Measurements from ENCODE around the gene ARMC2.

ARMC2 gene

DNA sequence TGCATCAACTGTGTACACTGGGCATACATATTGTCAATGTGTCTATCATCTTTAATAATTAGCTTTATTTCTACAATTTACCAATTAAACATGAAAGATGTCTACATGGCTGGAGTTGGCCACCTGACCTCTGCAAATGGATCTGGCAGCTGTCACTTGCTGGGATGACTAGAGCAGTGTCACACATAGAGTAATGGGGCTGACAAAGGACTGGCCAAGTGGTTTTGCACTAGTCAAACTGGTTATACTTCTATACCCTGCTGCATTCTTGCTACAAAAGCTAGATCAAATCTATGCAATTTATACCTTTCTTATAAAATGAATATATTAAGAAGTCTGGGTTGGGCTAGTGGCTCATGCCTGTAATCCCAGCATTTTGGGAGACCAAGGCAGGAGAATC lies 147.1 kb downstream of the ARMC2 start:
- Histone ChIP-seq H3K36me3 (replicated peaks) (no peaks in the 10 kb centered on the region), H3K27me3 (ENCODE audit: low read depth) (no peaks in the 10 kb centered on the region), H3K9me3 (no peaks in the 10 kb centered on the region), H3K4me1 (no peaks in the 10 kb centered on the region), H3K4me3 (no peak overlapping the region)
- DNase-seq (ENCODE audit: low spot score in 2 of 2): no peak
- in situ Hi-C loops (cut with MboI; ENCODE audit: low sequenced_read_pairs): no loop called here

DNA sequence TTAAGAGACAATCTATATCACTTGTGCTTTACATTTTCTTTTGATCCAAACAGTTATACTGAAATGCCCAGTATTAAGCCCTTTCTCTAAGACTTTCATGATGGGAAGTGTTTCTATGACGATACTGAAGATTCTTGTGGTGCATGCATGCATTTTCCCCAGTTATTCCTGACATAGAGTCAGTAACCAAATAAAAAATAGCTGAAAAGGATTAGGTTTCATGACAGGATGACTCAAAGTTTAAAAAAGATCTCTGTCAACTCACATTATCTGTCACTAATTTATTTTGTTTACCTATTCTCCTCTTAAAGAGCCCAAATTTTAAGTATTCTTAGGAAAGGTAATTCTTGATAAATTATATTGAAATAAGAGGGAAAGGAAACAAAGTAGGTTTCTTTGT lies 148.0 kb downstream of the ARMC2 start:
- in situ Hi-C loops (cut with MboI; ENCODE audit: low sequenced_read_pairs): no loop called here

DNA sequence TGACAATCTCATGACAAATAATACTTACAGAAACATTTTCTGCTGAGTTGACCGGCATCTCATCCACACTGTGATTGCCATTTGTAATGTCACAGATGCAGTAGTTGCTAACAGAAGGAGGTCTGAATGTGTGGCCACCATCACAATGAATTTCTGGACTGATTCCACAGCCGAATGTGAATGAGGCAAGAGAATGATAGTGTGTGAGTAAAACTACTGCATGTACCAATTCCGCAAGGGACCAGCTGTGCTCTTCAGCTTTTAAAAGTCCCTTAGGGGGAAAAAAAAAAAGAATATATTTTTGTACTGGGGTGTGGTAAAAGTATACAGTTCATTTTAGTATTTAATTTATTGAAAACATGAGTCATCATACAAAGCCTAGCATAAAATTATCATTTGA lies 150.3 kb downstream of the ARMC2 start:
- no peaks in the 10 kb centered on the region for H3K9me3 ChIP-seq
- no peak overlapping the region for H3K4me3 ChIP-seq
- no peak for DNase-seq (ENCODE audit: low spot score in 2 of 2)
- H3K27me3 ChIP-seq (ENCODE audit: low read depth): no peaks in the 10 kb centered on the region
- H3K4me1 ChIP-seq: no peaks in the 10 kb centered on the region
- H3K36me3 ChIP-seq (replicated peaks): no peaks in the 10 kb centered on the region
- in situ Hi-C loops (cut with MboI; ENCODE audit: low sequenced_read_pairs): no loop called here

More for the DNA sequence above, 148.0 kb downstream of the ARMC2 start:
- DNase-seq (ENCODE audit: low spot score in 2 of 2): no peak
- no peak overlapping the region for H3K4me3 ChIP-seq
- H3K4me1 ChIP-seq: no peaks in the 10 kb centered on the region
- no peaks in the 10 kb centered on the region for H3K36me3 ChIP-seq (replicated peaks)
- H3K9me3 ChIP-seq: no peaks in the 10 kb centered on the region
- H3K27me3 ChIP-seq (ENCODE audit: low read depth): no peaks in the 10 kb centered on the region

DNA sequence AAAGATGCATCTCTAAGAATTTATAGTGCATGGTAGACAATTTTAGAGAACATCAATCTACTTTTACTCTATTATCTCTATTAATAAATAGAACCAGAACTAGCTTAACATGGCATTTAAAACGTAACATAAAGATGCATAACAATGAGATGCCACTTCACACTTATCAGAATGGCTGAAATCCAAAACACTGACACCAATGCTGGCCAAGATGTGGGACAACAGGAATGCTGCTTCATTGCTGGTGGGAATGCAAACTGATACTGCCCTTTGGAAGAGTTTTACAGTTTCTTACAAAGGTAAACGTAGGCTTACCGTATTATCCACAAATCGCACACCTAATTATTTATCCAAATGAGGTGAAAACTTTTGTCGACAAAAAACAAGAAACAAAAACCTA lies 151.2 kb downstream of the ARMC2 start:
- no peak overlapping the region for H3K4me3 ChIP-seq
- H3K4me1 ChIP-seq: no peaks in the 10 kb centered on the region
- no peaks in the 10 kb centered on the region for H3K27me3 ChIP-seq (ENCODE audit: low read depth)
- no peak for DNase-seq (ENCODE audit: low spot score in 2 of 2)
- H3K36me3 ChIP-seq (replicated peaks): no peaks in the 10 kb centered on the region
- H3K9me3 ChIP-seq: no peaks in the 10 kb centered on the region
- in situ Hi-C loops (cut with MboI; ENCODE audit: low sequenced_read_pairs): no loop called here

DNA sequence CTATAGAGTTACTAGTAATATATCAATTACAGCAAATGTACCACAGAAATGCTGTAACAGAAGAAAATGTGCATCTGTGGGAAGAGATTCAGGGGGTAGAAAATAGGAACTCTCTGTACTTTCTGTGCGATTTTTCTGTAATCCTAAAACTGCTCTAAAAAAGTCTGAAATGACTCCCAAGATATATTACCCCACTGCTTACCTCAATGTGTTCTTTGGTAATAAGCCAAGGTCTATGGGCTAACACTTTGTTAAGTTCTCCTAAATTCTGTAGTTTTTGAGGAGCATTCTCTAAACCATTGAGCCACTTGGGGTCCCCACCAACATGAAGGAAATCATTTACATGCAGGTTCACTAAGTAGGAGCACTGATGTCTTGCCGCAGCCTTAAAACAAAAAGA lies 152.1 kb downstream of the ARMC2 start:
- no peaks in the 10 kb centered on the region for H3K27me3 ChIP-seq (ENCODE audit: low read depth)
- H3K4me1 ChIP-seq: no peaks in the 10 kb centered on the region
- DNase-seq (ENCODE audit: low spot score in 2 of 2): no peak
- in situ Hi-C loops (cut with MboI; ENCODE audit: low sequenced_read_pairs): no loop called here
- no peaks in the 10 kb centered on the region for H3K36me3 ChIP-seq (replicated peaks)
- H3K9me3 ChIP-seq: no peaks in the 10 kb centered on the region
- H3K4me3 ChIP-seq: no peak overlapping the region

DNA sequence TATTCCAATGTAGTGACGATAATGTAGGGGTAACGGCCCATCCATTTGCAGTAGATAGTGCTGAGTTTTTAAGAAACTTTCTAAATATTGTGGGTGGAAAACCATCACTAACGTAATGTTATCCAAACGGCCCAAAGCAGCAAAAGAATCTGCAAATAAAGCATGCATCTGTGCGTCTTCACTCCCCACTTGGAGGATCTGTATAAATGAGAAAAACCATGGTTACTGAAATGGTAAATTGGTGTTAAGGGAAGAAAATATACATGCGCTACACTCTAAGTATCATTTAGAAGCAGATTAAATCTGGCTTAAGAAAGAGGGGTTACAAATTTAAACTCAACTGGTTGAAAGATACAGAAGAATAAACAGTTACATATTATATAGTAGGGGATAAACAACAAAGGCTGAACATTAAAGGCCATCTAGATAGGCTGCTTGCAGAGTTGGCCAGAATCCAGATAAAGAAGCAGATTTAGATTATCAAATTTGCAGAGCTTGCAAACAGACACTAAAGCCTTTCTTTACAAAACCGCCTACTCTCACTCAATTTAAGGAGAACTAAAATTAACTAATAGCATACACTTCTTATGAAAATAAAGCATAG lies 153.2 kb downstream of the ARMC2 start:
- in situ Hi-C loops (cut with MboI; ENCODE audit: low sequenced_read_pairs): no loop called here

DNA sequence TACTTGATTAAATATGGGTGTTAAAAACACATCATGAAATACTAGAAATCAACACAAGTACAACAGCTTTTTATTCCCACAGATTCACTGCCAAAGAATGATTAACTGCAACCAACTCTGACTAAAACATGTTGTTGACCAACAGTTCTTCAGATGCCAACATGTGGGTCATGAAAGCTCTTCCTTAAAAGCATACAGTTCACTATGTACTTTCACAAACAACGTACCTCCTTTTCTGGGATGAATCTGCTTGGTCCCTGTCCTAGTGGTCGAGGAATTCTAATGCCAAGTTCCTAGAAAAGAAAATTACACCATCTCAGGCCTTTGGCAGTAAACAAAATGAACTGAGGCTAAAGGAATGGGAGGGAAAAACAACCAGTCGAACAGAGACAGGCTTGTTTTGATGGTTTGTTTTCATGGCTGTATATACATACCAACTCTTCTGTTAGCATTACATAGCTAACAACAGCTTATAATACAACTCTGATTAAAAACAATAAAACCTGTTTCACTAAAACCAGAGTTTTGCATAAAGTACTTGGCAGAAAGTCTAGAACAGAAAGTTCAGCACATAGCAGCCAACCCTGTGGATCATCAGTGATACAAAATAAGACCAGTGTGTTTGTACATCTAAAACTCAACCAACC lies 154.0 kb downstream of the ARMC2 start:
- H3K27me3 ChIP-seq (ENCODE audit: low read depth): no peaks in the 10 kb centered on the region
- H3K9me3 ChIP-seq: no peaks in the 10 kb centered on the region
- in situ Hi-C loops (cut with MboI; ENCODE audit: low sequenced_read_pairs): no loop called here
- DNase-seq (ENCODE audit: low spot score in 2 of 2): no peak
- H3K4me1 ChIP-seq: no peaks in the 10 kb centered on the region
- no peaks in the 10 kb centered on the region for H3K36me3 ChIP-seq (replicated peaks)
- H3K4me3 ChIP-seq: no peak overlapping the region

More for the DNA sequence above, 153.2 kb downstream of the ARMC2 start:
- Histone ChIP-seq H3K36me3 (replicated peaks) (no peaks in the 10 kb centered on the region), H3K9me3 (no peaks in the 10 kb centered on the region), H3K27me3 (ENCODE audit: low read depth) (no peaks in the 10 kb centered on the region), H3K4me1 (no peaks in the 10 kb centered on the region), H3K4me3 (no peak overlapping the region)
- DNase-seq (ENCODE audit: low spot score in 2 of 2): no peak

DNA sequence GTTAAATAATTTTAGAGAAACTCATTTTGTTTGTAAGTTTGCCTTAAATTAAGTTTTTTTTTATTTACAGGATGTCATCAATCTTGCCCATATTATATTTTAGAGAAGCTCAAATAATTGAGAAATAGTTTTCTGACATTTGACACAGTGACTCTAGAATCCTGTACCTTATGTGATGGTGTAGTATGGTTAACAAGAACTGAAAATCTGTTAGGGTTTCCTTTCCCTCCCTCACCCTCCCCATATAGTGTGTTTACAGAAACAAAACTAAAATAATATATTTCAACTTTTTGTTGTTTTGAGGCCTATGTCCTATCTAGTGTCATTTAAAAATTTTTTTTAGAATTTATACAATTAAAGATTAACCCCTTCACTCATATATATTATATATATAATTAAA lies 154.7 kb downstream of the ARMC2 start:
- DNase-seq (ENCODE audit: low spot score in 2 of 2): no peak
- Histone ChIP-seq H3K27me3 (ENCODE audit: low read depth) (no peaks in the 10 kb centered on the region), H3K4me1 (peaks cover 2% of the 10 kb centered on the region; the same call in 1 of the 2 replicates), H3K4me3 (no peak overlapping the region), H3K36me3 (replicated peaks) (no peaks in the 10 kb centered on the region), H3K9me3 (no peaks in the 10 kb centered on the region)
- in situ Hi-C loops (cut with MboI; ENCODE audit: low sequenced_read_pairs): no loop called here

DNA sequence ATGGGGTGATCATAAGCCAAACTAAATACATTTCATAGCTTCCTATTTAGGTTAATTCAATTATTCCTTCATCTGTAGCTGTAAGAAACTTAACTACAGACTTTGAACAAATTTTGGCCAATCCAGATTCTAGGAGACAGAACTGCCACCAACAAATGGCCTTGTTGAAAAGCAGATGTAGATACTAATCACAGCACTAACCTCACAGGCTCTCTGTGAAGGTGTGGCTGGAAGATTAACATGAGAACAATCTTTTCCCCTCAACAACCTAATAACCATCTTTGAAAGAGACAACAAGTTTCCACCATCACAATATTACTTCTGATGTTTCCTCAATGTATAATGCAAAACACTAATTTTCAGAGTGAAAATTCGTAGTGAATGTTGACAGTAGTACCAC lies 158.6 kb downstream of the ARMC2 start:
- DNase-seq (ENCODE audit: low spot score in 2 of 2): no peak
- no peak overlapping the region for H3K4me3 ChIP-seq
- H3K9me3 ChIP-seq: no peaks in the 10 kb centered on the region
- peaks cover 14% of the 10 kb centered on the region for H3K4me1 ChIP-seq
- no peaks in the 10 kb centered on the region for H3K36me3 ChIP-seq (replicated peaks)
- in situ Hi-C loops (cut with MboI; ENCODE audit: low sequenced_read_pairs): no loop called here
- H3K27me3 ChIP-seq (ENCODE audit: low read depth): no peaks in the 10 kb centered on the region

DNA sequence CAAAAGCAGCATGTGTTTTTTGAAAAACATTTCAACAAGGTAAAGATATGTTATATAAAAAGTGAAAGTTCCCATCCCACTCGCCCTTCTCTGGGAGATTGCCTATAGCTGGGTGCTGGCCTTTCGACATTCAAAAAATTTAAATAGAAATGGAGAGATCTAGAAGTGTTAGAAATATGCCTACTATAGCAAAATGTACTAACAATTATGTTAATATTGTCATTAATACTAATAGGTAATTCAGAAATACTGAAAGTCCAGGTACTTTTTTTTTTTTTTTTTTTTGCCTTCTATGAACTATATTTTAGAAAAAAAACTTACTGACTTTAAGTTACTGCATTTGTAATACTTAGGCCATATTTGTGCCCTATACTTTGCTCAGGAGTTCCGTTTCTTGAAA lies 159.3 kb downstream of the ARMC2 start:
- no peak for DNase-seq (ENCODE audit: low spot score in 2 of 2)
- in situ Hi-C loops (cut with MboI; ENCODE audit: low sequenced_read_pairs): no loop called here
- H3K9me3 ChIP-seq: no peaks in the 10 kb centered on the region
- peaks cover 14% of the 10 kb centered on the region for H3K4me1 ChIP-seq
- no peaks in the 10 kb centered on the region for H3K36me3 ChIP-seq (replicated peaks)
- H3K4me3 ChIP-seq: no peak overlapping the region
- no peaks in the 10 kb centered on the region for H3K27me3 ChIP-seq (ENCODE audit: low read depth)

DNA sequence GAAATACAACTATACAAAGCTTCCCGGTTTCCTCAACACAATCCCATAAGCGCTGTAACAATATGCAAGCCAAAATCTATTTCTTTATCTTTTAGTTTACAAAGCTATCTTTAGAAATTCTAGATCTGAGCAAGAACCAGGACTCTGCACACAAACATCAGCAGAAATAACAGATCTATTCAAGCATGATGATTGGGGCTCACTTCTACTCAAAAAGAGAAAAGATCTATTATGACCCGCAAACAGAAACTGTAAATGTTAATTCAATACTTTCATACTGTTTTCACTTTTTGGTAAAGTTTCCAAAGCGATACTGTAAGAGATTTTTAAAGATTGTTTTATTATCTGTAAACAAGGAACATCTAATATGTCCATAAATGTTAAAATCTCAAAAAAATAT lies 159.8 kb downstream of the ARMC2 start:
- H3K27me3 ChIP-seq (ENCODE audit: low read depth): no peaks in the 10 kb centered on the region
- no peaks in the 10 kb centered on the region for H3K36me3 ChIP-seq (replicated peaks)
- no peak for DNase-seq (ENCODE audit: low spot score in 2 of 2)
- no peak overlapping the region for H3K4me3 ChIP-seq
- H3K4me1 ChIP-seq: peaks cover 16% of the 10 kb centered on the region
- in situ Hi-C loops (cut with MboI; ENCODE audit: low sequenced_read_pairs): no loop called here
- H3K9me3 ChIP-seq: no peaks in the 10 kb centered on the region

DNA sequence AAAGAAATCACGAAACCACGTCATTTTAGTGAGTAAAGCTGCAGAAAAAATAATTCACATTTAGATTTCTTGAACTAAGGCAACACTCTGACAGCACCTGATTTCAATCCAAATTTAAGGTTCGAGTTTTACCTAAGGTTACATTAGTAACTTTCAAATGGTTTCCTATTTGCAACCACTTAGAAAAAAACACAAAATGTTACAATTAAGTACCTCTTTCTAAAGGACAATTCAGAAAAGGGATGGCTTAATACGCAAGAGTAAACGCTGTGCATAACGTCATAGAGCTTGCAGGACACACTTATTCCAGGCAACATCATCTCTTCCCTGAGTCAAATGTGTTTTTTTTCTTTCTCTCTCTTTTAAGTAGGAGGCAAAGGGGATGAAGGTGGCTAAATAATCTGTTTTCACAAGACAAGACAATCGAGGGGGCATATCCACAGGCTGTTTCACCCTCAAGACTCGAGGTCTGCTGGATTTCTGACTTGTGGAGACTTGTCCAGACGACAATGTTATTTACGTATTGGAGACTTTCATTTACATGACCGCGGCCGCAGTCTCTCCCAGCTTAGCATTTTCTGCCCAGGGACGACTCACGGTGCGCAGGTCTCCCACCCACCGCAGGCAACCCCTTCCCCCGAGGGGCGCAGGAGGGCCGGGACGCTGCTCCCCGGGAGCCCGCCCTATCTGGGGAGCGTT lies 160.5 kb downstream of the ARMC2 start:
- peak; percentile 68 to 74 for DNase-seq (ENCODE audit: low spot score in 2 of 2)
- Histone ChIP-seq H3K4me3 (peak overlapping the region; percentile 65), H3K4me1 (peaks cover 22% of the 10 kb centered on the region), H3K27me3 (ENCODE audit: low read depth) (no peaks in the 10 kb centered on the region), H3K9me3 (no peaks in the 10 kb centered on the region), H3K36me3 (replicated peaks) (no peaks in the 10 kb centered on the region)
- in situ Hi-C loops (cut with MboI; ENCODE audit: low sequenced_read_pairs): no loop called here

DNA sequence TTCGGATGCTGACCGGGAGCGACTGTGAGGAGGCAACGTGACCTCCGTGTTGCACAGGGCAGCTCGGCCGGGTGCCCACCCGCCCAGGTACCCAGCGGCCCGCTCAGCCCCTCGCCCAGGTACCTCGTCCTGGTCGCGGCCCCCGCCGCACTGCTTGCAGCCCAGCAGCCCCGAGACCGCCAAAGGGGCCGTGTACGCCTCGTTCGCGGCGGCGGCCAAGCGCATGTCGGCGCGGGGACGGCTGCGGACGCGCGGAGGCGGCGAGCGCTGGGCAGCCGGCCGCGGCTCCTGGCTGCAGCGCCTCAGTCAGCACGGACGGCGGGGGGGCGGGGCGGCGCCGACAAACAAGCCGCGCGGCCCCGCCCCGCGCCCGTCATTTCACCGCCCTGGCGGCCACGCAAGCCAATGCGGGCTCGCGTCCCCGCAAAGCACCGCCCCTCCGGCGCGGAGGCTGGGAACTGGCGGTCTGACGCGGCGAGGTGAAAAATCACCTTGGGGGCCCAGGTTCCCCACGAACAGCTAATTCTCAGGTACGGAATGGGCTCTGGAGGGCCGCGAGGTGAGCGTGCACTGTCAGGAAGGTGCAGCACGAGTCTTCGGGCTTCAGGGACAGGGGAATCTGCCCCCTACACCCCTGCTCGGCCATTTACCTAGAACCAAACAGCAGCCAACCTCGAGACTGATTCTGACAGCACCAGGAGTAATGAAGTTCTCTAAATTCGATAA lies 161.2 kb downstream of the ARMC2 start:
- Histone ChIP-seq H3K9me3 (no peaks in the 10 kb centered on the region), H3K4me1 (peaks cover 27% of the 10 kb centered on the region), H3K27me3 (ENCODE audit: low read depth) (no peaks in the 10 kb centered on the region), H3K36me3 (replicated peaks) (no peaks in the 10 kb centered on the region), H3K4me3 (peak overlapping the region; percentile 65)
- in situ Hi-C loops (cut with MboI; ENCODE audit: low sequenced_read_pairs): no loop called here
- DNase-seq (ENCODE audit: low spot score in 2 of 2): peak; percentile 88 to 95
